HTERT RPE-1 (cell line): ENCODE results near the gene FBXW9.
"Not testable (repeated sequence)": the region's sequence is repeated elsewhere in the genome, so short reads cannot be mapped to it uniquely, and the experiment has no call there.

Experiments used
- in situ Hi-C: fragments of 300-500 bp; cut with MboI; formaldehyde crosslinking; loops from 4 replicates; pipeline ENCODE4 v1.14.3; 2020; ENCODE audit warnings: low sequenced_read_pairs

FBXW9 gene

GRCh38 chr19:12715929-12716328, 19.5 kb upstream of the FBXW9 start:
- in situ Hi-C loops, result no loop called here

- in situ Hi-C loops, result no loop called here
Measured at GRCh38 chr19:12715102-12715501, 18.7 kb upstream of the FBXW9 start.

- in situ Hi-C loops, result not testable (repeated sequence)
Measured at GRCh38 chr19:12713304-12713703, 16.9 kb upstream of the FBXW9 start.

- in situ Hi-C loops, result not testable (repeated sequence)
Measured at GRCh38 chr19:12712077-12712476, 15.6 kb upstream of the FBXW9 start.

- in situ Hi-C loops, result no loop called here
Measured at GRCh38 chr19:12711187-12711586, 14.8 kb upstream of the FBXW9 start.

- in situ Hi-C loops, result no loop called here
Measured at GRCh38 chr19:12708641-12709040, 12.2 kb upstream of the FBXW9 start.

GRCh38 chr19:12706332-12706718, 9.9 kb upstream of the FBXW9 start:
- in situ Hi-C loops, result no loop called here

GRCh38 chr19:12705654-12706331, 9.4 kb upstream of the FBXW9 start:
- in situ Hi-C loops, result no loop called here

GRCh38 chr19:12705169-12705568, 8.7 kb upstream of the FBXW9 start:
- in situ Hi-C loops, result no loop called here

- in situ Hi-C loops, result no loop called here
Measured at GRCh38 chr19:12703046-12703445, 6.6 kb upstream of the FBXW9 start.

- in situ Hi-C loops, result no loop called here
Measured at GRCh38 chr19:12701596-12702282, 5.3 kb upstream of the FBXW9 start.

- in situ Hi-C loops, result no loop called here
Measured at GRCh38 chr19:12698138-12698537, 1.7 kb upstream of the FBXW9 start.

GRCh38 chr19:12697425-12697824, 994 bp upstream of the FBXW9 start:
- in situ Hi-C loops, result not testable (repeated sequence)

- in situ Hi-C loops, result no loop called here
Measured at GRCh38 chr19:12695997-12696365, 450 bp downstream of the FBXW9 start.

- in situ Hi-C loops, result no loop called here
Measured at GRCh38 chr19:12695514-12695913, 917 bp downstream of the FBXW9 start.

- in situ Hi-C loops, result no loop called here
Measured at GRCh38 chr19:12695096-12695495, 1.3 kb downstream of the FBXW9 start.

GRCh38 chr19:12694641-12695040, 1.8 kb downstream of the FBXW9 start:
- in situ Hi-C loops, result no loop called here

GRCh38 chr19:12692960-12693359, 3.5 kb downstream of the FBXW9 start:
- in situ Hi-C loops, result no loop called here

GRCh38 chr19:12689581-12690216, 6.7 kb downstream of the FBXW9 start:
- in situ Hi-C loops, result no loop called here

- in situ Hi-C loops, result no loop called here
Measured at GRCh38 chr19:12689012-12689411, 7.4 kb downstream of the FBXW9 start.

GRCh38 chr19:12687496-12688196, 8.8 kb downstream of the FBXW9 start, which contains the start of gene GNG14:
TSS of gene GNG14 (plus strand) at chr19:12687998. CDS start at chr19:12688049, 51 bp downstream.
- in situ Hi-C loops, result no loop called here
